CD14-positive monocyte (primary cell): ENCODE results near the gene DNAI1. TPM values are rescaled to one million over a fixed set of nuclear protein-coding genes. Genes with fewer than 3 reads are reported as not detected.
A peak's percentile ranks its signal among the peaks of the same experiment; 100 is the strongest.

Experiments used
- DNase-seq, 3 donors: peaks; one replicate each; pipeline ENCODE4 v3.0.0-alpha.2; 2011 to 2022
- H2AFZ ChIP-seq: 2 replicates; pipeline ENCODE4 v1.6.0; 2012; ENCODE audit warnings: mild to moderate bottlenecking, low read depth, low read length, inconsistent platforms; ENCODE audit not compliant: insufficient read depth, poor library complexity, severe bottlenecking
- H3K27ac ChIP-seq, 2 donors: 1 replicate in 1 of 2; 2 replicates in 1 of 2; pipeline ENCODE4 v1.5.1; 2012 to 2013; ENCODE audit warnings: low read length in 2 of 2, control low read depth in 1 of 2, inconsistent platforms in 1 of 2, low read depth in 1 of 2, mild to moderate bottlenecking in 1 of 2
- H3K27me3 ChIP-seq, 2 donors: one replicate each; pipeline versions ENCODE4 v1.6.0 to v1.6.1; 2011 to 2013; ENCODE audit warnings: low read length in 2 of 2; ENCODE audit not compliant: control insufficient read depth in 2 of 2, insufficient read depth in 2 of 2
- H3K36me3 ChIP-seq, 2 donors: replicated peaks in 1 of 2; 1 replicate in 1 of 2; 2 replicates in 1 of 2; pipeline versions ENCODE4 v1.5.1 to v1.6.1; 2012 to 2013; ENCODE audit warnings: low read length in 2 of 2, control low read depth in 1 of 2, inconsistent platforms in 1 of 2, mild to moderate bottlenecking in 1 of 2; ENCODE audit not compliant: insufficient read depth in 2 of 2, control insufficient read depth in 1 of 2
- H3K4me1 ChIP-seq, 2 donors: 1 replicate in 1 of 2; 2 replicates in 1 of 2; pipeline versions ENCODE4 v1.5.1 to v1.6.1; 2012 to 2013; ENCODE audit warnings: low read length in 2 of 2, control low read depth in 1 of 2, inconsistent platforms in 1 of 2, mild to moderate bottlenecking in 1 of 2, moderate library complexity in 1 of 2; ENCODE audit not compliant: insufficient read depth in 2 of 2, control insufficient read depth in 1 of 2
- H3K4me2 ChIP-seq: replicated peaks from 2 replicates; pipeline ENCODE3; 2012; ENCODE audit warnings: low read length, moderate library complexity, mild to moderate bottlenecking; ENCODE audit not compliant: poor library complexity, severe bottlenecking; ENCODE audit errors: extremely low read depth
- H3K4me3 ChIP-seq, 3 experiments: fragments of 200-600 bp in 1 of 3; sonication (generic) in 1 of 3; replicated peaks in 1 of 3; 1 replicate in 2 of 3; 2 replicates in 1 of 3; pipeline ENCODE4 v1.5.1; 2011 to 2013; ENCODE audit warnings: low read length in 3 of 3, mild to moderate bottlenecking in 3 of 3, control low read depth in 2 of 3, low read depth in 2 of 3, inconsistent platforms in 1 of 3, moderate library complexity in 1 of 3
- H3K79me2 ChIP-seq: 2 replicates; pipeline ENCODE4 v1.6.0; 2012; ENCODE audit warnings: mild to moderate bottlenecking, control low read depth, inconsistent platforms, low read length, moderate library complexity; ENCODE audit not compliant: insufficient read depth
- H3K9ac ChIP-seq: 2 replicates; pipeline ENCODE4 v1.6.0; 2017; ENCODE audit warnings: low read length, mild to moderate bottlenecking; ENCODE audit not compliant: insufficient read depth, poor library complexity, severe bottlenecking
- H3K9me3 ChIP-seq, 2 donors: replicated peaks in 1 of 2; 1 replicate in 1 of 2; 2 replicates in 1 of 2; pipeline versions ENCODE4 v1.5.1 to v1.6.1; 2012 to 2013; ENCODE audit warnings: low read length in 2 of 2, control low read depth in 1 of 2; ENCODE audit not compliant: control insufficient read depth in 1 of 2, insufficient read depth in 1 of 2
- H4K20me1 ChIP-seq: 2 replicates; pipeline ENCODE4 v1.6.0; 2012; ENCODE audit warnings: mild to moderate bottlenecking, low read length, control low read depth, moderate library complexity; ENCODE audit not compliant: insufficient read depth
- H3K27ac Mint-ChIP-seq, 7 donors: one replicate each; pipeline ENCODE4 v1.8.0; 2020; ENCODE audit warnings: mild to moderate bottlenecking in 7 of 7, mixed read lengths in 7 of 7, moderate library complexity in 6 of 7, inconsistent platforms in 2 of 7
- H3K27me3 Mint-ChIP-seq, 3 donors: one replicate each; pipeline ENCODE4 v1.8.0; 2021 to 2022; ENCODE audit warnings: low read depth in 3 of 3, mild to moderate bottlenecking in 3 of 3, mixed read lengths in 3 of 3, moderate library complexity in 3 of 3, inconsistent platforms in 1 of 3
- H3K36me3 Mint-ChIP-seq, 2 donors: one replicate each; pipeline ENCODE4 v1.8.0; 2020; ENCODE audit warnings: mixed read lengths in 2 of 2, inconsistent platforms in 1 of 2, mild to moderate bottlenecking in 1 of 2
- H3K4me1 Mint-ChIP-seq: one replicate; pipeline ENCODE4 v1.8.0; 2020; ENCODE audit warnings: mild to moderate bottlenecking, mixed read lengths
- H3K4me3 Mint-ChIP-seq, 2 donors: one replicate each; pipeline ENCODE4 v1.8.0; 2020; ENCODE audit warnings: mild to moderate bottlenecking in 2 of 2, mixed read lengths in 2 of 2, moderate library complexity in 1 of 2
- H3K9me3 Mint-ChIP-seq, 7 donors: one replicate each; pipeline ENCODE4 v1.8.0; 2020 to 2022; ENCODE audit warnings: mixed read lengths in 7 of 7, mild to moderate bottlenecking in 6 of 7, moderate library complexity in 6 of 7, inconsistent platforms in 2 of 7
- WGBS: methylation state at CpG from one replicate; pipeline ENCODE4 v1.1.5; 2013; ENCODE audit warnings: missing lambda C conversion rate; ENCODE audit not compliant: insufficient coverage; 5-methylcytosine and 5-hydroxymethylcytosine counted together
- intact Hi-C, 2 donors: fragments of 100-400 bp; cut with micrococcal nuclease; formaldehyde crosslinking; loops; one replicate each; pipeline versions ENCODE4 v1.15.0 to v1.15.1; 2023
- polyA plus RNA-seq, 3 donors: library from polyadenylated mRNA; depleted of rRNA in 1 of 3; unstranded in 2 of 3; stranded (reverse) in 1 of 3; fragments of 300-500 nt in 2 of 3; fragments of >200 nt in 1 of 3; fragmentation: Illumina TruSeq in 2 of 3; gene quantifications; 1 replicate in 2 of 3; 2 replicates in 1 of 3; pipeline ENCODE4 v1.2.3, GENCODE V29; 2012 to 2021
- TF ChIP-seq, protein P1 (sequence below): fragments of 200-600 bp; IDR thresholded peaks from one replicate; pipeline ENCODE4 v1.8.0; 2022; ENCODE audit warnings: antibody characterized with exemption, mild to moderate bottlenecking

Gene DNAI1
- polyA plus RNA-seq, 3 donors = not detected

DNA sequence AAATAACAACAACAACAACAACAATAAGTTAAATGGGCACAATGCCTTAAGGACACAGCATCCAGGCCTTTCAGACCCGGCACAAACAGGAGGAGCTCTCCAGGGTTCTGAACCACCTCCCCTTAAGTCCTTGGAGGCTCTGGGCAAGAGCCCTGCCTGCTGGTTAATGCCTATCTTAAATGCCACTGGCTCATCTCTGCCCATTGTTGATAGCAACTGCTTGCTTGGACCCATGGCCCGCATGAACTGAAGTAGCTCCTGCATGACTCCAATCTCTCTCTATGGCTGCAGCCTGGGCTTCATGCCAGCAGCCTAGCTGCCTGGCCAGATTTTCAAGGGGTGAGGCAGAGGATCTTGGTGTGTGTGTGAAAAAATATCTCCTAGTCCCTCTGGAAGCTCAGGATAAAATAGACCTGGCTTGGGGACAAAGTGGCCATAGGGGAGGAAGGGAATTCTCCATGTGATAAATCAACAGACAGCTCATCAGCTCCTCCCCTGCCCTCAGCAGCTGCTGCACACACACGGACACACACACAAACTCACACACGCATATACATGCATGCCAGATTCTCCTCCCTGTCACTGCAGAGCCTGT is 27.7 kb upstream of the DNAI1 start:
- intact Hi-C loops = no loop called here
- Histone ChIP-seq H3K4me2 (no peak overlapping the region), H3K9me3 (no peaks in the 10 kb centered on the region), H3K27me3 (no peaks in the 10 kb centered on the region), H4K20me1 (peaks cover 18% of the 10 kb centered on the region), H2AFZ (no peak overlapping the region), H3K36me3 (no peaks in the 10 kb centered on the region), H3K27ac (no peak overlapping the region), H3K4me1 (no peaks in the 10 kb centered on the region), H3K4me3 (no peak overlapping the region), H3K79me2 (no peaks in the 10 kb centered on the region), H3K9ac (no peak overlapping the region)
- Mint-ChIP-seq H3K4me1 (no peaks in the 10 kb centered on the region), H3K27ac (no peak overlapping the region), H3K27me3 (peaks cover 0 to 5% (median 2%) of the 10 kb centered on the region in 3 donors), H3K36me3 (peaks cover 3 to 9% of the 10 kb centered on the region in 2 donors), H3K9me3 (no peaks in the 10 kb centered on the region), H3K4me3 (no peak overlapping the region)
- DNase-seq = no peak
- TF ChIP-seq, protein P1, sequence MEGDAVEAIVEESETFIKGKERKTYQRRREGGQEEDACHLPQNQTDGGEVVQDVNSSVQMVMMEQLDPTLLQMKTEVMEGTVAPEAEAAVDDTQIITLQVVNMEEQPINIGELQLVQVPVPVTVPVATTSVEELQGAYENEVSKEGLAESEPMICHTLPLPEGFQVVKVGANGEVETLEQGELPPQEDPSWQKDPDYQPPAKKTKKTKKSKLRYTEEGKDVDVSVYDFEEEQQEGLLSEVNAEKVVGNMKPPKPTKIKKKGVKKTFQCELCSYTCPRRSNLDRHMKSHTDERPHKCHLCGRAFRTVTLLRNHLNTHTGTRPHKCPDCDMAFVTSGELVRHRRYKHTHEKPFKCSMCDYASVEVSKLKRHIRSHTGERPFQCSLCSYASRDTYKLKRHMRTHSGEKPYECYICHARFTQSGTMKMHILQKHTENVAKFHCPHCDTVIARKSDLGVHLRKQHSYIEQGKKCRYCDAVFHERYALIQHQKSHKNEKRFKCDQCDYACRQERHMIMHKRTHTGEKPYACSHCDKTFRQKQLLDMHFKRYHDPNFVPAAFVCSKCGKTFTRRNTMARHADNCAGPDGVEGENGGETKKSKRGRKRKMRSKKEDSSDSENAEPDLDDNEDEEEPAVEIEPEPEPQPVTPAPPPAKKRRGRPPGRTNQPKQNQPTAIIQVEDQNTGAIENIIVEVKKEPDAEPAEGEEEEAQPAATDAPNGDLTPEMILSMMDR = no peak
- WGBS = 18% methylated on average over 1 of the region's 4 CpGs

- TF ChIP-seq, protein P1 = no peak
- Mint-ChIP-seq H3K36me3 (peaks cover 3 to 9% of the 10 kb centered on the region in 2 donors), H3K27me3 (peaks cover 0 to 5% (median 2%) of the 10 kb centered on the region in 3 donors), H3K27ac (peak overlapping the region in 1 of 7 donors; percentile 13), H3K9me3 (no peaks in the 10 kb centered on the region), H3K4me3 (no peak overlapping the region), H3K4me1 (no peaks in the 10 kb centered on the region)
- DNase-seq = no peak
- Histone ChIP-seq H3K27ac (no peak overlapping the region), H3K4me3 (no peak overlapping the region), H3K9me3 (no peaks in the 10 kb centered on the region), H2AFZ (no peak overlapping the region), H3K27me3 (no peaks in the 10 kb centered on the region), H3K4me1 (no peaks in the 10 kb centered on the region), H3K36me3 (no peaks in the 10 kb centered on the region), H3K9ac (no peak overlapping the region), H4K20me1 (peaks cover 20% of the 10 kb centered on the region), H3K4me2 (no peak overlapping the region), H3K79me2 (no peaks in the 10 kb centered on the region)
- WGBS = 100% methylated on average over 1 of the region's 2 CpGs
- intact Hi-C loops = no loop called here
These were observed 26.9 kb upstream of the DNAI1 start for GRCh38 chr9:34431667-34432066.
